ENCODE measurements around the gene THY1.

The THY1 gene

DNA sequence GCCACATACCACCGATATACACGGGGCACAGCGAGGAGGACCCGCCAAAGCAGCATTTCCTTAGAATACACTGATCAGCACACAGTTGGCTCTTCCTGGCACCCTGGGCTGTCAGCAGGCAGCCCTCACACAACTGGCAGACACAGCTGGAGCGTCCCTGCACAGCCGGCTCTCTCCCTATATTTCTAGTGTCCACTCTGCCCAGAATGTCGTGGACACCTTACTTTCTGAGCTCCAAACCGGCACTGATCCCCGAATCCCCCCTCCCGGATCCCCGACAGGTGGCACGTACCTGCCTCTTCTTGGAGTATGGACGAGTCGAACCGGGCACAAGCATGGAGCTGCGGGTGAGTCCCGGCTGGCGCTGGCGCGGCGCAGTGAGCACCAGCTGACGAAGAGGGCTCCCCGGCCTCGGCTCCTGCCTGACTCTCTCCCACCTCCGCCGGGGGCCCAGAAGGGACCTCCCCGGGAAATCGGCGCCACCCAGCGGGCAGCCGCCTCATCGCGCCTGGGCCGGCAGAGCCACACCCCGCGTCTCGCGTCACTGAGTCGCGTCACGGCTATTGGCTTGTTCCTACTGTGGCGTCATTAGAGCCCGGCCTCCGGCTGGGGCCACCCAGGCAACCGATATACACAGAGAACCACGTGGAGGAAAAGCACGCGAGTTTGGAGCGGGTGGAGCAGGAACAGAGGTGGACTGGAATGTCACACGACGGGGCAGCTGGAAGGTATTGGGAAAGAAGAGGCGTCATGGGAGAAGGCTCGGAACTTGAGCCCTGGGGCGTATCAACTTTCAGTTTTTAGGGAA, 41.6 kb downstream of the THY1 start, which contains the start of gene USP2:
Gene USP2, minus strand, starts transcription at position 510 of the 808 bp plus-strand sequence. CDS start 8,210 bp downstream, outside the sequence.
- DNase-seq: peak; percentile 88

DNA sequence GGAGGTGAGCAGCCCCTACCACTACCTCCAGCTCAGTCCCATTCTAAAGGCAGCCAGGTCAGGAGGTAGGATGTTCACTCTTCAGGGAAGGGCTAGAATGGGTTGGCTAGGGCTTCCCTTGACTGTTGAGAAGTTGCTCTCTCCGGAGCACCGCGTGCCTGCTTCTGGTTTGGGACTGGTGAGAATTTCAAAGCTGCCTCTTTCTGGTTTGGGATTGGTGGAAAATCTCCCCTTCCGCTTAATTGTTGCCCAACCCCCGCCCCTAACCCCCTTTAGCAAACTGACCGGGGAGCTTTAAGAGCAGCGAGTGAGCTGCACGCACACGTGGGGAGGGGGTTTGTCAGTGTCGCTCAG, 42.2 kb downstream of the THY1 start:
- no peak for DNase-seq

DNA sequence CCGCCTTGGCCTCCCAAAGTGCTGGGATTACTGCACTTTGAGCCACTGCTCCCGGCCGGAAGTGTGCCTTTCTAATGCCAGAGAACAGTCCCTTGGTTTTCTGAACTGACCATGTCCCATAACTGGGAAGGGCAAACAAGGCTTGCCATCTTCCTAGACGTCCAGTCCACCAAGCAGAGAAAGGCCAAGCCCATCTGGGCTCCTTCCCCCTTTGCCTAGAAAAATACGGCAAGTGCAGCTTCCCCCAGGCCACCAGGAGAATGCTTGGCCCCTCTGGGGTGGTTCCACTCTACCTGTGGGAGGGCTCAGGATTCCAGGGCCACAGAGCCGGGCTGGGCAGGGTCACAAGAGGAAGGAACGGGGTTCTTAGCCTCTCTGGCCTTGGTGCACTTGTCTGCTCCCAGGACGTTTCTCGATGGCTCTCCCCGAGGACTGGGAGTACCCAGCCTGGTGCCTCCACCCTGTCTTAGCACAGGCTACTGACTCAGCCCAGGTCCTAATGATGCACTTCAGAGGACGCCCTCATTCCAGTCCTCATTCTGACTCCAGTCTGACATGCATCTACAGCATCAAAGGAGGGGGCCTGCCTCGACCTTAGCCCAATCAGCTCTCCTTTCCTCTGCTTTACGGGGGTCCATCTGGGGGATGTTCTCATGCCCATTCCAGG, 42.7 kb downstream of the THY1 start:
- no peak for DNase-seq

DNA sequence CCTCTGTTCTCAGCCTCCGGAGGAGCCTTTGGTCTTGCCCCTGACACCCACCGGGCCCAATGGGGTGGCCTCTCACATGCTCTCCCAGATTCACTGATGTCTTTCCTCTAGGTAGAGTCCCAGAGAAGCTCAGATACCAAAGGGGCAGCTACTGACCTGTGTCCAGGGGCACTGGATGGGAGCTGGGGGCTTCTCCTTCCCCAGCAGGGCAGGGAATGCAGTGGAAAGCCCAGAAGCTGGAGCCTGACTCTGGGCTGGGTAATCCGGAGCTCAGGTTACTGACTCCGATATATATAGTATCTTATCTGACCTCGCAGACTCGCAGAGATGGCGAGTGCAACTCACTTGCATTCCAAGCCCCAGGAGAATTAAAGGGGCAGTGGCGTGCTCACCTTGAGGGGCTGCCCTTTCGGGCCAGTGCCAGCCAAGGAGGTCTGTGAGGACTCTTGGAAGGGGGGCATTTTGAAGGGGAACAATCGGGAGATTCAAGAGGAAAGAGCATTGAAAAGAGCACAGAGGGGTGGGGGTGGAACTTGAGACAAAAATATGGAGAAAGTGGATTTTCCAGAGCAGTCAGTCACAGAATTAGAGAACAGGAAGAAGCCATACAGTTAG, 44.0 kb downstream of the THY1 start:
- no peak for DNase-seq

DNA sequence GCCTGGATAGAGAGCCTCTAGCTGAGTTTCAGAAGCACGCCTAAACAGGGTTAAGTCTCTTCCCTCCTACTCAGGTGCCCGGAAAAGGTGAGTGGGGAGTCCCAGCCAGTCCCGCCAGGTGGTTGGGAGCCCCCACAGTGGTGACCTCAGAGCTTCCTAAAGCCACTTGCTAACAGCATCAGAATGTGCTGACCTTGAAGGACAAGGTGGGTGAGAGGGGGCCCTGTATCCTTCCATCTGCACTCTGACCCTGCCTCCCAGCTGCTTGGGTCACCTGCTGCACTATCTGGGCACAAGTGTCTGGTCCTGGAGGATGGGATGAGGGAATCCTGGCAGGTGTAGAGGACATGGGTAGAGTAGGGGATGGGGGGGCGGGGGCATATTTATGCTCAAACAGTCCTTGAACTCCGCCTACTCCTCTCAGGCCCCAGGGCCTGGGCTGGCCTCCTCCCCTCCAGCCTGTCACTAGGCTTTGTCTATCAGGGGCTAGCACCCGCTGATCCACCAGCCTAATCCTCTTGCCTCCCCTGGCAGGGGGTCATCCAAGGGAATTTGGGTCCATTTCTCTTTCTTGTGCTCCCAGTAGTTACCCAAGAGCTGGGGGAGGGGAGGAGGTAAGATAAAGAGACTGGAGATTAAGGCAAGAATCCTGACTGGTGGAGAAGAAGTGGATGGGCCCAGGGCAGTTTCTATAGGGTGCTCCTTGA, 44.9 kb downstream of the THY1 start:
- no peak for DNase-seq

DNA sequence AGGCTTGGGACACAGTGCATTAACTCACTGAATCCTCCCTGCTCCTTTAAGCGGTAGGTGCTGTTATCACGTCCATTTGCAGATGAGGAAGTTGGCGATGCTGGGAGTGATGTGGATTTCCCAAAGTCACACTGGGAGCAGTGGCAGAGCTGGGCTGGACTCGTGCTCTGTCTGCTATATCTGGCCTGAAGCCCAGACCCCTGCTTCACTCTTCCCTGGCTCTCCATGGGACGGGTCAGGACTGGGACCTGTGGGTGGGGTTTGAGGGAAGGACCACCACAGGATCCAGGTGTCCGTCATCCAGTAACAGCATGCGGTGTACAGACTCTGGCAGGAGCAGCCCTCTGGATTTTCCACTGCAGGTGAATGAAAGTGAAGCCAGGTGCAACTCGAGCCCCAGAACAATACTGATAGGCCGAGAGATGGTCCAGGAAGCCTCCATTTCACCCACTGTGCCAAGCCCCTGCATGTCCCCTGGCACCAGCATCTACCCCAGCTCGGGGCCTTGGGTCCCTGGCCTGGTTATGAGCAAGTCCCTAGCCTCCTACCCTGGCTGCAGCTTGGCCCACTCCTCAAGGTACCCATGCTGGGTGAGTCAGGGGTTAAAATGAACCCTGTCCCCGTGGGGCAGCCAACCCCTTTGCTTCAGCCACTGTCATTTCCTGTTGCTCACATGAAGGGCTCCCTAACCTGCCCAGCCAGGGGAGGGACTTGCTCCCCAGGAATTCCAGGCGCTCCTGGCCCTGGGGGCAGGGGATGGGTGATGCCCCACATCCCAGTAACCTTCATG, 45.7 kb downstream of the THY1 start:
- DNase-seq: no peak

DNA sequence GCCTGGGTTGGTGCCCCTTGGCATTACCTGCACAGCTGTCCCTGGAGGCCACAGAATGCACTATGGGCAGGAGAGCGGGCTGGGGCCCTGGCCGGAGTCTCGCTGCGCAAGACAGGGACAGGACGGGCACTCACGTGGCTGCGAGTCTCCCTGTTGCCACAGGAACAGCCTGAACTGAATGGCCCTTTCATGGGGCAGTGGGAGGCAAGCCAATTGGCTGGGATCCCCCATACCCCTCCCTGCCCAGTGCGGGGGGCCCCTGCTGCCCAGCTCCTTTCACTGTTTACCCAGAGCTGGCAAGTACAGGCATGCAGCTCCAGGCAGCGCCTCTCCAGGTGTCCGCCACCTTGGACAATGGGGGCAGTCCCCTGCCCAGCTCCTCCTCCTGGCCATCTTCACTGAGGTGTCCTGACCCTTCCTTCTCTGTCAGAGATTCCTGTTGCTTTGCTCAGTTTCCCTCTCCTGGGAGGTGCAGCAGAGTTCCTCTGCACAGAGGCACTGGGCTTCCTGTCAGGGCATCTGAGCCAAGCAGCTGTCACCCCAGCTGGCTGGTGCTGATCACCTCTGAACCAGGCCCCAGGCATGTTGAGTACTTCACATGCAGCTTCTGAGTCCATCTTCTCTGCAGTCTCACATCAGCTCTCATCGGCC, 46.6 kb downstream of the THY1 start:
- peak; percentile 21 for DNase-seq

DNA sequence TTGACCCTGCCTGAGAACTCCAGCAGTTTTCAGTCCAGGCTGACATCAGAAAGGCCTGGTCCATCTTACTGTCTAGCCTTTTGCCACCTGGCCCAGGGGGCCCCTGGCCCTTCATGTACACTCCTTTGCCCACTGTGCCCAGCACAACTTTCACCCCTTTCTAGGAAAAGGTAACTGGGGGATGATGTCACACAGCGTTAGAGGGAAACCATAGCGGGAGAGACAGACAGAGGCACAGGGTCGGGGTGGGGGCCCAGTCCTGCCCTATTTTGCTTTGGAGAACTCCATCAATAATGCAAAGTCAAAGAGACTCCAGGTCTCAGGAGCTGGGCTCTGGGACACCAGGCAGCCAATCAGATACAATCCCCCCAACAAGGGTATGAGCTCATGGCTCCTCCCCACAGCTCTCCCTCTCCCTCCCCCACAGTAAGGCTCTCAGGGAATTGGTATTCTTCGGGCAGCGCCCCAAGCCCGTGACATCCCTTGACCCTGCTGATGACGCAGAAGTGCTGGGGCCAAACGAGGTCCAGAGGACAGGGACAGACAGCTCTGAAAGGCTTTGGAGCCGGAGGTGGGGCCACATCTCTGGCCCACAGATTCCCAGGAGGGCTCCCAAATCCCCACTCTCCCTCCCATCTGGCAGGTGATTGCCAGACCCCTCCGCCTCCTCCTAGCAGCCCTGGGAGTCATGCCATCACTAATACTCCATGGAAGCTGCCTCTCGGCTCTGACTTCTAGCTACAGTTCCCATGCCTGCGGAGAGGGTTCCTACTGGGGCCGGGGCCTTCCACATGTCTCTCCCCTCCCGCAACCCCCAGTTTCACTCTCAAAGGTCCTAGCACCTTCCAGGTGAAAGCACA, 47.4 kb downstream of the THY1 start:
- DNase-seq: no peak

DNA sequence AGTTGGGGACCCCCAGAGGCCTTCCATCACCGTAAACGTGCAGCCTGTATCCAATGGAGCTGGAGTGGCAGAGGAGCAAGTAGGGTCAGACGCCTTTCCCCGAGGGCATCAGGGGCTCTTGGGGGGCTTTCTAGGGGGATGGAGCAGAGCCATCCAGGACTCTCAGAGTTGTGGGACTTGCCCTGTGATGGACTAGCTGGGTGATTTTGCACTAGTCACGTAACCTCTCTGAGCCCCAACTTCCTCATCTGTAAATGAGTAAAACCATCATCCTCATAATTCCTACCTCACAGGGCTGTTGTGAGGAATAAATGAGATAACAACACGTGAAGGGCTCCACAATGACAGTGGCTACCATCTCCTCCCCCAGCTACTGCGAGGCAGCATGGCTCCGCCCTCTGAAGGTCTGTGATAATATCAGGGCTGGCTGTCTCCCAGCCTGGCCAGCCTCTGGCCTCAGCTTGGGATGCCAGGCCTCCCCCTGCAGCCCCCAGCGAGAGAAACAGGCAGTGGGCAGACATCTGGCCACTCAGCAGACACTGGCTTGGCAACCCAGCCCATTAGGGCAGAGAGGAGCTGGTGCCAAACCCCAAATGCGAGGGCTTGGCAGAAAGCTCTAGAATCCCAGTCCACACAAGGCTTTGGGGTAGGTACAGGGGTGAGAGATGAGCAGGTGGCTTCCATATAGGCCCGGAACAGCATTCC, 48.2 kb downstream of the THY1 start:
- DNase-seq: no peak

DNA sequence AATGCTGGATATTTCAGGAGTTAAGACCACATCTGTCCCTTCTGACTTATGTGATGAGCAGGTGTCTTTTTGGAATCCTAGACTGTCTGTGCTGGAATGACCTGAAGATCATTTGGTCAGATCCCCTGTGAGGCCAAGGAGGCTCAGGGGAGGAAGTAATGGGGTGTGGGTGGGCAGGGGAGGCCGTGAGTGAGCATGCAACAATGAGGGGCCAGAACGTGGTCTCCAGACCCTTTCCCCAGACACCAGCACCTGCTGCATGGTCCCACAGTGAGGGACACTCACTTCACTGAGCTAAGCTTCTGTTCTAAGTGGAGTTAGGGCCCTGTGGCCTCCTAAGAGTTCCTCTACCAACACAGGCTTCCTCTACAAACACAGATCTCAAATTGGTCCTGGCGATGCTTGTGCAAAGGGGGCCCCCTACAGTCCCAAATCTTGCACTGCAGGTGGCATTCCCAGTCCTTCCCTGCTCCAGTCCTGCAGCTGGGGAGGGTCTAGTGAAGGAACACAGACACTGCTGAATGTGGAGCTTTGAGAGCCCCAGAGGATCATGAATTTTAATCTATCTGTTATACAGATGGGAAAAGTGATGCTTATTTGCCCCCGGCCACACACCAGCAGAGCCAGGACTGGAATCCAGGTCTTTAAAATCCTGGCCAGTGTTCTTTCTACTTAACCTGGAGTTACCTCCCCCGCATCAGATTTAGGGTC, 48.9 kb downstream of the THY1 start:
- peak; percentile 33 for DNase-seq

DNA sequence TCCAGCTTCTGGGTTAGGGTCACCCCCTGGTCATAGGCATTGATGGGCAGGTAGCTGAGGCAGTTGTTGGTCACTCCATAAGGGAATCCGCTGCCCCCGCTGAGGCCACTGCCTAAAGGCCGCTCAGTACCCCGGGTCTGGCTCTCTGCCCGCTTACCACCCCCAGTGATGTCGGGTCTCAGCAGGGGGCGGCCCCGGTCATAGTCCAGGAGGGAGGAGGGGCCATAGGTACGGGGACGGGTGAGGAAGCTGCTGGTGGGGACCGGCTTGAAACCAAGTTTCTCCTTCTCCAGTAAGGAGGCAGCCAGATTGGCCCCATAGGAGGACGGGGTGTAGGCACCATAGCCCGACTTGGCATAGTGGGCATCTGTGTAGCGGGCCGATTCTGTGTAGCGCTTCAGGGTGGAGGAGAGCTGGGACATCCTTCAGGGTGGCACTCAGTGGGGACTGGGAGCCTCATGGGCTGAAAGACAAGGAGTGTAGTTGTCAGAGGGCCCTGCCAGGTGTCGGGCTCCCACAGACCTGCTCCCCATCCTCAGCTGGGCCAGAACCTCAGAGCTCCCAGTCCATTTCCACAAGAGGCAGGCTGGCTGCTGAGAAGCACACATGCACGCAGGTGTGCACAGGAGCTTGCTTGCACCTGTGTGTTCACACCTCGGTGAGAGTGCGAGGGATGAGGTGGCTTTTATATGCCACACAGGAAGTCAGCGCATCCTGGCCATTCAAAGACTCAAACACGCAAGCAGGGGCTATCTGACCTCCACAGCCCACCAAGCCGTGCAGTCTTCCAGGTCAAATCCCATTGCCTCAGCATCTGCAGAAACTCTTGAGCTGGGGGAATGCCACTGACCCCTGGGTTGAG, 49.7 kb downstream of the THY1 start:
- DNase-seq: no peak

DNA sequence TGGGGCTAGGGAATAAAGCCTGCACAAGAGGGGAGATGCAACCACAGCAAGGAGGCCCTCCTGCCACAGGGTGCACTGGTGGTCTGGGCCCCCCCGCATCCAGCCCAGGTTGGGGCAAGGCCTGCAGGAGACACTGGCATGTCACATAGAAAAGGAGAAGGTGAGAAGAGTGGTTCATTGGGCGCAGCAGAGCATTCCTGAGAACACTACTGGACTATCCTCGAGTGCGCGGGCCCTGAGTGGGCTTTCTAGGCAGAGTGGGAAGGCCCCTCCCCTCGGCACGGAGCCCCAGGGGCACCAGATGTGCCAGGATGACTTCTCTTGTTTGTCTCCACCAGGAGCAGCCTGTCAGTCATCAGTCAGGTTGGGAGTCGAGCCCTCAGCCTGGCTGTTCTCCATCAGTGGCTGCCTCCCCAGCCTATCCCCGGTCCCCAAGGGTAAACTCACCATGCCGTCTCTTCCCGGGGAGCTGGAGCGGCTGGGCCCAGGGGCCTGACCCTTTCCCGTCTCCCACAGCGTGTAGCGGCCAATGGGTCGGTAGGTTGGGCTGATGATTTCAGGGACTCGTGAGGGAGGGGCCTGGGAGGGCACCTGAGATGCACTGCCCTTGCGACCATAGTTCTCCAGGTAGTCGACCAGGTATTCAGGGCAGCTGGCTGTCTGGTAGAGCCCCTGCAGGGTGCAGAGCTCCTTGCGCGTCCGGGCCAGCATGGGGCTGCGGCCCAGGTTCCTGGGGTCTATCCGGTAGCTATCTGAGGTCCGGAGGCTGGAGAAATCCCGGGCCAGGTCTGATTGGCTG, 50.5 kb downstream of the THY1 start:
- no peak for DNase-seq

DNA sequence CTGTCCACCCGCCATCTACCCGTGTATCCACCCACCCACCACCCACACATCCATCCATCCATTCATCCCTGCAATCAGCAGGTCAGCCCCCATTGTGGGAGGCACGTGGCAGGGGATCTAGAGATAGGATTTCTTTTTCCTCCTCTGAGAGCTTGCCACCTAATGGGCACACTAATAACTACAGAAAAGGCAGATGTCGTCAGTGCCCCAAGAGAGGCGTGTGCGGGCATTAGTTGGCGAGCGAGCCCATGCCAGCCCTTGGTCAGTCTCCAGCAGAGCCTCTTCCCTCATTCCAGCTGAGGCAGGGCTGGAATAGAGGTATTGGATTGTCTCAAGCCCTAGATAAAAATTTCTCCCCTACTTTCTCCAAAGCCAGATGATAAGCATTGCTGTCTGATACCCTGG, 51.2 kb downstream of the THY1 start:
- DNase-seq: no peak

DNA sequence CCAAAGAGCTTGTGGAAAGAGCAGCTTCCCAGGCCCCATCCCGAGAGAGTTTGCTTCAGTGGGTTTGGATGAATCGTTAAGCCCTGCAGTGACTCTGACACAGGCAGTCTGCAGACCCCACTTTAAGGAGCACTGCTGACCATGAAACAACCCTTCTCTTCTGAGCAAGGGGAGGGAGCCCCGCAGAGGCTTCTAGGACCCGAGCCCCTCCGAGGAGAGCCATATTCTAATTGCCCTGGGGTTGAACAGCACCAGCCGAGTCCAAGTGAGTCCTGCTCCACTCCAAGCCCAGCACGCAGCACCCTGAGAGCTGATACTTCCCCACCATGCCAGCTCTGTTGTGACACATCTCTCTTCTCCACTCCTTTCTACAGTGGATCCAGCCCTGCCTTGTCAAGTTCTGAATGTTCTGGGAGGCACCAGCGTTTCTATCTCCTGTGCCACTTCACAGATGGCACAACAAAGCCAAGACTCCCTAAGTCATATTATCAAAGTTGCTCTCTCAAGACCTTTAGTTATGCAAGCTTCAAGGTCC, 51.8 kb downstream of the THY1 start:
- DNase-seq: no peak

DNA sequence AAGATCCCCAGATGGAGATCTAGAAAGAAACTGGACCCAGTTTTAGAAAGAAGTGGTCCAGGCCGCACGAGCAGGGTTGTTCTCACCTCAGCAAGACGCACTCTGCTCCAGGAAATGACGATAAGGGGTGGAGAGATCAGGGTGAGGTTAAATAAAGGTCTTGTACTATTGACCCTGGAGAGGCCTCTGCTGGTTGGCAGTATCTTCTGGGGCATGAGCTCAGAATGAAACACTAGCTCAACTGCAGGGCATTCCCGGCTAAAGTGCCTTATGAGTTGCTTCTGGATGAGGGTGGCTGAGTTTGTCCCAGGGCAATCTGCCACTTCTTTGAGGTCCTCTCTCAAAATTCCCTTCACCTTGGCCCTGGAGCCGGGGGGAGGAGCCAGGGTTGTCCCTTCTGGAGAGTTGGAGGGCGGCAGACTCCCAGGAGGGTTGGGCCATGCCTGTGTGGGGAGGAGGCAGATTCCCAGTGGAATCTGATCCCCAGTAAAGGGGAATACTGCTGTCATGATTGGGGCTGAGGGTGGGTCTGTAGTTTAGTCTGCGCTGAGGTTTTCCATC, 52.4 kb downstream of the THY1 start:
- DNase-seq: no peak

DNA sequence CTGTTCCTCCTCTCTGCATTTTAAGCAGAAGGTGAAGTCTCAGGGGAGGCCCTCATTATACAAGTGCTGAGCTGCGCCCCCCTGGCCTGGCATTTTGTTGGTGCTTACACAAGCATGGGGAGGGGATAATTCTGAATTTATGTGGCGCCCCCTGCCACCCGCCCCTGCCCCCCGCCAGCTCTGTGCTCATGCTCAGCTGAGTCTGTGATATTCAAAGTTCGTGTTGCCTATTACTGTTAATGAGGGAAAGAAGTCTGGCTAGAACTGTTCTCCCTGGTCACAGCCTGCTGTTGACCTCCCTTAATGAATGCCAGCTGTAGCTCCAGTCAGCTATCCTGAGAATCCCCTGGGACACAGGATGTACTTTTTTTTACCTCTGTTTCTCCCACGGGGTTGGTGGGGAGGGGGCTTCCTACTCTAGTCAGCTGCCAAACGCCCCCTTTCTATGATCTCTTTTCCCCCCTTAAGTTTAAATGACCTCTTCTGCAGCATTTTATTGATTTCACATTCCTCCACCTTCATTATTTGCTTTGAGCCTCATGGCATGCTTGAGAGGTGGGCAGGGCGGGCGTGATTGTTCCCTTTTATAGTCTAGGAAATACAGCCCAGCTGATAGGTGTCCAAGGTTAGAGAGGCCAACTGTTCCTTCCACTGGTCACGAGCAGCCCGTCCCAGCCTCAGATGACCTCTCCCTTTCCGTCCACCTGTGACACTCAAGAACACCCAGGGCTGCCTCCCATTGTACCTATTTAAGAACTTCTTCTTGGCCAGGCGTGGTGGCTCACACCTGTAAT, 53.6 kb downstream of the THY1 start:
- DNase-seq: no peak
